BJ (cell line): ENCODE data around the gene PTPRG. TPM values are rescaled to one million over a fixed set of nuclear protein-coding genes. Genes with fewer than 3 reads are reported as not detected.

Source experiments
- CTCF ChIA-PET: fragments of 350-600 bp; formaldehyde crosslinking; extraction: SDS; loops from one replicate; lab custom pipeline; 2021; ENCODE audit warnings: antibody characterized with exemption, inconsistent platforms; lab: Yijun Ruan, JAX
- POLR2A ChIA-PET: fragments of 300-600 bp; sonication (Branson Sonifier 250); formaldehyde crosslinking; extraction: SDS; loops from one replicate; lab custom pipeline; 2021; ENCODE audit warnings: antibody characterized with exemption; lab: Charles Lee
- DNase-seq: peaks from one replicate; pipeline ENCODE4 v3.0.0-alpha.2; 2011; ENCODE audit warnings: low read depth
- H3K27me3 ChIP-seq: 2 replicates; pipeline ENCODE4 v1.6.0; 2011; ENCODE audit warnings: low read length; ENCODE audit not compliant: control insufficient read depth, insufficient read depth
- H3K36me3 ChIP-seq: 2 replicates; pipeline ENCODE4 v1.5.1; 2011; ENCODE audit warnings: low read length; ENCODE audit not compliant: control insufficient read depth, insufficient read depth
- H3K4me3 ChIP-seq: 2 replicates; pipeline ENCODE4 v1.5.1; 2011; ENCODE audit warnings: low read depth, mild to moderate bottlenecking, control low read depth, low read length
- CTCF ChIP-seq: IDR thresholded peaks from 2 replicates; pipeline ENCODE4 v1.5.1; 2011; ENCODE audit warnings: low read depth, mild to moderate bottlenecking, control low read depth, inconsistent platforms, low read length, moderate library complexity; ENCODE audit not compliant: insufficient read depth
- polyA plus RNA-seq: library from polyadenylated mRNA; depleted of rRNA; stranded (reverse); fragments of >200 nt; gene quantifications from 2 replicates; pipeline ENCODE4 v1.2.3, GENCODE V29; 2011
- small RNA-seq: library from RNA; depleted of rRNA; stranded (forward); fragments of <200 nt; gene quantifications from one replicate; pipeline ENCODE3, GENCODE V24; 2012; ENCODE audit warnings: low replicate concordance, low read depth; ENCODE audit not compliant: insufficient read length

The PTPRG gene
- polyA plus RNA-seq, 1 experiment: 20.8 TPM

- no peak overlapping the region for H3K4me3 ChIP-seq
- no peak for TF ChIP-seq CTCF
- POLR2A ChIA-PET: no interaction called here
- no peaks in the 10 kb centered on the region for H3K27me3 ChIP-seq
- H3K36me3 ChIP-seq: no peaks in the 10 kb centered on the region
- CTCF ChIA-PET: interaction anchor here (1.3 to 1.5 kb wide), 2 partner anchors 21 to 38 kb away, joined by 3 read pairs; no protein-coding TSS in a partner anchor
- no peak for DNase-seq
Measured at GRCh38 chr3:62329971-62330370, 768.6 kb downstream of the PTPRG start.

GRCh38 chr3:62332017-62332416 lies 770.6 kb downstream of the PTPRG start:
- no peak for DNase-seq
- no peaks in the 10 kb centered on the region for H3K36me3 ChIP-seq
- no peak for TF ChIP-seq CTCF
- H3K4me3 ChIP-seq: no peak overlapping the region
- ChIA-PET POLR2A (no interaction called here), CTCF (interaction anchor here (0.9 to 1.7 kb wide), 6 partner anchors 9 to 228 kb away, joined by 3 to 6 read pairs (median 3); no protein-coding TSS in a partner anchor)
- H3K27me3 ChIP-seq: no peaks in the 10 kb centered on the region

GRCh38 chr3:62332835-62333244 lies 771.5 kb downstream of the PTPRG start:
- ChIA-PET POLR2A (no interaction called here), CTCF (interaction anchor here (0.5 to 1.4 kb wide), 5 partner anchors 17 to 227 kb away, joined by 3 to 5 read pairs (median 3); no protein-coding TSS in a partner anchor)
- Histone ChIP-seq H3K36me3 (no peaks in the 10 kb centered on the region), H3K27me3 (no peaks in the 10 kb centered on the region), H3K4me3 (no peak overlapping the region)
- peak; percentile 50 for TF ChIP-seq CTCF
- DNase-seq: no peak

GRCh38 chr3:62335196-62335595 lies 773.8 kb downstream of the PTPRG start:
- DNase-seq: no peak
- Histone ChIP-seq H3K4me3 (no peak overlapping the region), H3K27me3 (no peaks in the 10 kb centered on the region), H3K36me3 (no peaks in the 10 kb centered on the region)
- ChIA-PET CTCF (interaction anchor here (0.7 to 1.1 kb wide), 2 partner anchors 10 to 223 kb away, joined by 3 read pairs; no protein-coding TSS in a partner anchor), POLR2A (no interaction called here)
- TF ChIP-seq CTCF: no peak

GRCh38 chr3:62343755-62344154 lies 782.4 kb downstream of the PTPRG start:
- Histone ChIP-seq H3K36me3 (no peaks in the 10 kb centered on the region), H3K27me3 (no peaks in the 10 kb centered on the region), H3K4me3 (no peak overlapping the region)
- ChIA-PET POLR2A (no interaction called here), CTCF (no interaction called here)
- DNase-seq: no peak
- no peak for TF ChIP-seq CTCF

Small RNAs within 50 kb of the gene (small RNA-seq; reads per million reads assigned to genes)
- gene RF00019 (not detected), gene RNU2-10P (not detected)
